Muscle of arm (tissue), 14 donors: Measurements from ENCODE around the gene NLRP13. TPM values are rescaled to one million over a fixed set of nuclear protein-coding genes. Genes with fewer than 3 reads are reported as not detected.
"Not testable (repeated sequence)": the region's sequence is repeated elsewhere in the genome, so short reads cannot be mapped to it uniquely, and the experiment has no call there.

ENCODE experiments used
- DNase-seq: peaks from one replicate; pipeline ENCODE4 v3.0.0-alpha.2; 2013
- long read RNA-seq, 11 donors: transcript quantifications; one replicate each; lab custom pipeline, GENCODE V29; 2026
- polyA plus RNA-seq, 12 donors: library from polyadenylated mRNA; unstranded; fragments of 120-200 nt; gene quantifications; one replicate each; pipeline ENCODE4 v1.2.1, GENCODE V29; 2013; ENCODE audit not compliant: insufficient read length in 12 of 12

The NLRP13 gene, protein sequence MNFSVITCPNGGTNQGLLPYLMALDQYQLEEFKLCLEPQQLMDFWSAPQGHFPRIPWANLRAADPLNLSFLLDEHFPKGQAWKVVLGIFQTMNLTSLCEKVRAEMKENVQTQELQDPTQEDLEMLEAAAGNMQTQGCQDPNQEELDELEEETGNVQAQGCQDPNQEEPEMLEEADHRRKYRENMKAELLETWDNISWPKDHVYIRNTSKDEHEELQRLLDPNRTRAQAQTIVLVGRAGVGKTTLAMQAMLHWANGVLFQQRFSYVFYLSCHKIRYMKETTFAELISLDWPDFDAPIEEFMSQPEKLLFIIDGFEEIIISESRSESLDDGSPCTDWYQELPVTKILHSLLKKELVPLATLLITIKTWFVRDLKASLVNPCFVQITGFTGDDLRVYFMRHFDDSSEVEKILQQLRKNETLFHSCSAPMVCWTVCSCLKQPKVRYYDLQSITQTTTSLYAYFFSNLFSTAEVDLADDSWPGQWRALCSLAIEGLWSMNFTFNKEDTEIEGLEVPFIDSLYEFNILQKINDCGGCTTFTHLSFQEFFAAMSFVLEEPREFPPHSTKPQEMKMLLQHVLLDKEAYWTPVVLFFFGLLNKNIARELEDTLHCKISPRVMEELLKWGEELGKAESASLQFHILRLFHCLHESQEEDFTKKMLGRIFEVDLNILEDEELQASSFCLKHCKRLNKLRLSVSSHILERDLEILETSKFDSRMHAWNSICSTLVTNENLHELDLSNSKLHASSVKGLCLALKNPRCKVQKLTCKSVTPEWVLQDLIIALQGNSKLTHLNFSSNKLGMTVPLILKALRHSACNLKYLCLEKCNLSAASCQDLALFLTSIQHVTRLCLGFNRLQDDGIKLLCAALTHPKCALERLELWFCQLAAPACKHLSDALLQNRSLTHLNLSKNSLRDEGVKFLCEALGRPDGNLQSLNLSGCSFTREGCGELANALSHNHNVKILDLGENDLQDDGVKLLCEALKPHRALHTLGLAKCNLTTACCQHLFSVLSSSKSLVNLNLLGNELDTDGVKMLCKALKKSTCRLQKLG
- not detected for polyA plus RNA-seq
- long read RNA-seq, donor 1: 0 reads
- long read RNA-seq, donor 2: 0 reads
- long read RNA-seq, donor 3: 0 reads
- long read RNA-seq, donor 4: 0 reads
- long read RNA-seq, donor 5: 0 reads
- long read RNA-seq, donor 6: 0 reads
- long read RNA-seq, donor 7: 0 reads
- long read RNA-seq, donor 8: 0 reads
- long read RNA-seq, donor 9: 0 reads
- long read RNA-seq, donor 10: 0 reads
- long read RNA-seq, donor 11: 0 reads

DNA sequence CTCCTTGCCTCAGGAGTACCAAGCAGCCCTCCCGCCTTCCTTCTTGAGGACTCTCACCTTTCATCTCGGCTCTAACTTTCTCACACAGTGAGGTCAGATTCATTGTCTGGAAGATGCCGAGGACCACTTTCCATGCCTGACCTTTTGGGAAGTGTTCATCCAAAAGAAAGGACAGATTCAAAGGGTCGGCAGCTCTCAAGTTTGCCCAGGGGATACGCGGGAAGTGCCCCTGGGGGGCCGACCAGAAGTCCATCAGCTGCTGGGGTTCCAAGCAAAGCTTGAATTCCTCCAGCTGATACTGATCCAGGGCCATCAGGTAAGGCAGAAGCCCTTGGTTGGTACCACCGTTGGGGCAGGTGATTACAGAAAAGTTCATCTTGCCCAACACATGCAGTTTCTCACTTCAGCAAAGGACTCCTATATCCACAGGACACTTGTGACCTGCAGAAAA, at the start of gene NLRP13:
TSS of gene NLRP13 (minus strand) at position 401 of the 451 bp plus-strand sequence. CDS start at position 376, 25 bp downstream.
- DNase-seq: no peak

DNA sequence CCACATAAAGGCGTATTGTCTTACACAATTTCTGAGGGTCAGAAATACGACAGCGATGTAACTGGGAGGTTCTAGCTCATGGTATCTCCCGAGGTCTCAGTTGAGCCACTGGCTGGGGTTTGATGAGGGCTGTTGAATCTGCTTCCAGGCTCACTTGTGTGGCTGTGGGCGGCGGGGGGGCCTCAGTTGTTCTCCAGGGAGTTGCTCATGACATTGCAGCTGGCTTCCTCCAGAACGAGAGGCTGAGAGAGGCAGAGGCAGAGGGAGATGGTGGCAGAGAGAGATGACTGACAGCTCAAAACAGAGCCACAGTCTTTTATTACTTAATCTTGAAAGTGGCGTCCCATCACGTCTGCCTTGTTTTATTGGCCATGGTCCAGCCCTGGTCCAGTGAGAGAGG, 48.3 kb upstream of the NLRP13 start:
- DNase-seq: no peak

DNA sequence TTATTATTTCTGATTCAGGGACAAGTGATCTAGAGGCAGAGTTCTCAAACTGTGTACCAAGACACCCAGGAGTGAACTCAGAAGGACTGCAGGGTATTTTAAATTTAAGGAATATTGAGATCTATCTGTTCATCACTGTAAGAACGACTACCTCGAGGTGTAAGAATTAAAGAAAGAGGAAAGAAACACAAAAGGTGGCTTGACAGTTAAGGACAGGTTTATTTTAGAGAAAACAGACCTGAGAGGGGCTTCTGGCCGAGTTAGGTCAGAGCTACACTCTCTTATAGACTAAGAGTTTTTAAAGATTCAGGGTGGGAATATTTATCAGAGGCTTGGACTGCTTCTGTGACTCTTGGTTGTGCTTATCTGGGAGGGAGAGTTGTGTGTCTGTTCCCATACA, 41.8 kb upstream of the NLRP13 start:
- DNase-seq: no peak

DNA sequence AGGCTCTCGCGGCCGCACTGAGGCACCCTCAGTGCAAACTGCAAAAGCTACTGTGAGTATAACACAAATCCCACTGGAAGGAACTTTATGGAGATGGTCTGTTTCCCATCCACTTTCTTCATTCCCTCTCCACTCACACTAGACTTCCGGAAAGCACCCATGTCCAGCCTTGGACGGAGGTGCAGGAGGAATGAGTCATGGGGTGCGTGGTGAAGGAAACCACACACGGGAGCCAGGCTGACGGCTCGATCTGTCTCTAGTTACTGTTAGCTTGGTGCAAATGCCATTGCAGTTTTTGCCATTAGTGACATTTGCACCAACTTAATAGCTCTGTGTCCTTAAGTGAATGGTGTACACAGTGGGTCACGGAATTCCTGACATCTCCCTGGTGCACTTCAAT, 30.1 kb upstream of the NLRP13 start:
- DNase-seq: no peak

DNA sequence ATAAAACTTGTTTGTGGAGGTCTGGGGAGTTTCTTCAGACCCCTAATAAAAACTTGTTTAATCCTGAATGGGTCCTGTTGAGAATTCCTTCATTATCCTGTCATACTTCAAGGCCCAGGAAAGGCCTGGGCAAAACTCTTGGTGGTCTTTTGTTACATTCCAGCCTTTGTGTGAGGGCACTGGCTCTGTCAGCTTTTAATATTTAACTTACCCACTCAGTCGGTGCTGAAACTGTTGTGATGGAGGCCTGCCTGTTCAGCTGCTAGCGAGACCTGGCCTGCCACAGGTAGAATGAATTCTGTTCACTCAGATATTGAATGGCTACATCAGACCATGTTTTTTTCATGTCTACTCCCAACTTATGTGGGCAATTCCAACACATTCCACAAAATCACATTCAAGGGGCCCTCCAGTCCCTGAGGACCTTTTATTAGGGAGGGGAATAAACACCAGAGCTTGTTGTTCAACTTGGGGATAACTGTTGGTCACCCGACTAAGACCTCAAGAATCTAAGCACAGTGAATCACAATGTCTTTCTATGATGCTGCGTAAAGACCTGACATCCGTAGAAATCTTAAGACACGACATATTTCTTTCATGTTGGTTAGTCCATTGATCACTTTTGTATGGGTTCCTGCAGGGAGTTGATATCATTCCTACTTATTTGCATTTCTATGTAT, 28.0 kb upstream of the NLRP13 start:
- DNase-seq: no peak

DNA sequence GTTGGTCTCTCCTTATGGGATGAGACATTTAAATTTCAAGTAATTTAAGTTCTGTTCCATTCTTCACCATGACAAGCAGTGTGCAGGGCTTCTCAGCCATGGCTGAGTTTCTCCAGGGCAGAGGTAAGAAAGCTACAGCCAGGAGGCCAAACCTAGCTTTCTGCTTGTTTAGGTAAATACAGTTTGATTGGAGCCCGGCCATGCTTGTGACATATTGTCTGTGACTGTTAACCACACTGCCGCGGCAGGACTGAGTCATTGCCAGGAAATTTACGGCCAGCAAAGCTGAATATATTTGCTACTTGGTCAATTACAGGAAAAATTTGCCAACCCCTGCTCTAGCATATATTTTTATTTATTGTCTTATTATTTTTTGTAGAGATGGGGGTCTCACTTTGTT, 26.2 kb upstream of the NLRP13 start:
- DNase-seq: no peak

DNA sequence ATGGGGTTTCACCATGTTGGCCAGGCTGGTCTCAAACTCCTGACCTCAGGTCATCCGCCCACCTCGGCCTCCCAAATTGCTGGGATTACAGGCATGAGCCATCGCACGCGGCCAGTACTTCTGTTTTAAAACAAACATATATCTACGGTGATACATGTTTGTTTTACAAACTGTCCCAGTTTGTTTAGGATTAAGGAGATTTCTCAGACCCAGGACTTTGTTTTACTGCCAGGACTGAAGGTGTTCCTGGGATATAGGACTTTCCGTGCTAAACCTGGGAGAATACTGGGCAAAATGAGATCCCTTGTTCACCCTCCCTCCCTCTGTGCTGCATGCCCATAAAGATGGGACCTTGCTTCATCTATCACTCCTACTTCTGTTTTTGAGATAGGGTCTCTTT, 24.3 kb upstream of the NLRP13 start:
- DNase-seq: no peak

DNA sequence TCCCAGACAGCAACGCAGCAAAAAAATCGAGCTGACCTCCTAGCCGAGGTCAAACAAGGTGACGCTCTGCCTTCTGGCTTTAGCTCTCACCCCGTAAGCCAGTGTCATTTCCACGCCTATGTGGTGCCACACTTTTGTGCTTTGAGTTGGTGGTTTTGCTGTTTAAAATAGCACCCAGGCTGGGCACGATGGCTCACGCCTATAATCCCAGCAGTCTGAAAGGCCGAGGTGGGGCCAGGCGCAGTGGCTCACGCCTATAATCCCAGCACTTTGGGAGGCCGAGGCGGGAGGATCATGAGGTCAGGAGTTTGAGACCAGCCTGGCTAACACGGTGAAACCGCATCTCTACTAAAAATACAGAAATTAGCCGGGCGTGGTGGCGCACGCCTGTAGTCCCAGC, 18.4 kb upstream of the NLRP13 start:
- DNase-seq: not testable (repeated sequence)

DNA sequence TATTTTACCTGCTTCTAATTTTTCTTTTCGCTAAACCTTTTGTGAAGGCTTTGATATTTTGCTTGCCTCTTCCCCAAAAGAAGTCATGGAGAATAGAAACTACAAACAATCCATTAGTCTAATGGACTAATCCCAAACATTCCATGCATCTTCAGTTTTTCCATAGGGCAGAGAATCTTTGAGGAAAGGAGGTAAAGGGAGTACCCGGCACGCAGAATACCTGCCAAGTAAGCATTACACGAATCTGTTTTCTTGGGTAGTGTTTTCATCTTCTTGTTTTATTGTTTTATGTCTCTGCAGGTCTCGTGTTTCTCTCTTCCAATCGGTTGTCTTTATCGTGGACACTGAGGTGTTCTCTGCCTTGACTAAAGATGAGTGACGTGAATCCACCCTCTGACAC, 15.4 kb upstream of the NLRP13 start, which contains the start of gene NLRP8:
TSS of gene NLRP8 (plus strand) at position 301 of the 400 bp plus-strand sequence.
- DNase-seq: no peak

DNA sequence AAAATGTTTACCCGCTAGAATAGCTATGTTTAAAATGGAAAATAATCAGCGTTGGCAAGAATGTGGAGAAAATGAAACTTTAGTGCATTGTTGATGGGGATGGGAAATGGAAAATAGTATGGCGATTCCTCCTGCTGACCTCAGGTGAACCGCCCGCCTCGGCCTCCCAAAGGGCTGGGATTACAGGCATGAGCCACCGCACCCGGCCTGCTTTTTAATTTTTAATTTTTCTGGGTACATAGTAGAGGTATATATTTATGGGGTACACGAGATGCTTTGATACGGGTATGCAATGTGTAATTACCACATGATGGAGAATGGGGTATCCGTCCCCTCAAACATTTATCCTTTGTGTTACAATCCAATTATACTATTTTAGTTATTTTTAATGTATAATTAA, 8.2 kb upstream of the NLRP13 start:
- no peak for DNase-seq

DNA sequence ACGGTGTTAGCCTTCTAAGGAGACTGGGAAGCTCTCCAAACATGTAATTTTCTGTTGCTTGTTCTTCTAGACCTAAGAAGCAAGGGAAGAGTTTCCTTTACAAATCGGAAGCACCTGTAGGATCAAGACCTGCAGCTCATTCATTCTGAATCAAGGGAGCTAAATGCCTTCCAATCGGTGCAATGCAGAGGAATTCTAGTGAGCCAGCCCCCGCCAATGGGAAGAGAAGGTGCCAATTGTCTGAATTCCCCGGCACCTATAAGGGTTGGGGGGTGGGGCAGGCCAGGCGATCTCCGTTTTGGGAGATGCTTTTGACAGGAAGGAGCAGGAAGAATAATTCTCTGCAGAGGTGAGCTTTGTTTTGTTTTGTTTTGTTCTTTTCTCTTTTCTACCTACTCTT, 7.1 kb upstream of the NLRP13 start:
- no peak for DNase-seq

DNA sequence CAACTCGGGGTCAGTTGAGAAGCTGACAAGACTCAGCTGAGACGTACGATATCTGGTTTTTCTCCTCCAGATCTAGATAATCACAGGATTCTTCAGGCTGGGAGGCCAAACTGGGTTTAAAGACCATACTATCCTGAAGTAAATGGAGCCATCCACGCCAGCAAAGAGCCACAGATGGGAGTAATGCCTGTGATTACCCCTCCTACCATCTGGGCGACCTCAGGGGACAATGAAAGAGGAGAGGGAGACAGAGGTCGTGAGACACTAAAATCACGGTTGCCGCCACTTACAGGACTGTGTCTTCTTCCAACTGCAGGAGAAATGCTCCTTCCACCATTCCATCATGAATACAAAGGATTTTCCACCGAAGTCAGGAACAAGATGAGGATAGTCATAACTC, 3.1 kb upstream of the NLRP13 start:
- no peak for DNase-seq

DNA sequence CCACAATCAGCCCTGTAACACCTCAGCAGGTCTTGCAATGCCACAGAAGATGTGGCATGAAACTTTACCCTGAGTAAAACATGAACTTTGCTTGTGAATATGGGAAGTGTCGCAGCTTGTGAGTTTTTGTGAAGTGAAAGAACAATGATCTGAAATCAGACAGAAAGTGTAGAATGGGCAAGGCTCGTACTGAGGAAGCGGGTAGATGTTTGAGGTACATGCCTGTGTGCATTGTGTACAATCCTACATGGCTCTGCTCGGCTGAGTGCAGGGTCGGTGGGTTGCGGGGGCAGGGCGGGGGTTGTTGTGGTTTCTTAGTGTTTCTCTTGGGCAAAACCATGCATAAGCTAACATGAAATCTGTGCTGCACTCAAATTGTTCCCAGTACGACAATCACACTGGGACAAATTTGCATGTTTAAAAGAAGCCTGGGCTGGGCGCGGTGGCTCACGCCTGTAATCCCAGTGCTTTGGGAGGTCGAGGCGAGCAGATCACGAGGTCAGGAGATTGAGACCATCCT, 1.1 kb downstream of the NLRP13 start:
- no peak for DNase-seq

DNA sequence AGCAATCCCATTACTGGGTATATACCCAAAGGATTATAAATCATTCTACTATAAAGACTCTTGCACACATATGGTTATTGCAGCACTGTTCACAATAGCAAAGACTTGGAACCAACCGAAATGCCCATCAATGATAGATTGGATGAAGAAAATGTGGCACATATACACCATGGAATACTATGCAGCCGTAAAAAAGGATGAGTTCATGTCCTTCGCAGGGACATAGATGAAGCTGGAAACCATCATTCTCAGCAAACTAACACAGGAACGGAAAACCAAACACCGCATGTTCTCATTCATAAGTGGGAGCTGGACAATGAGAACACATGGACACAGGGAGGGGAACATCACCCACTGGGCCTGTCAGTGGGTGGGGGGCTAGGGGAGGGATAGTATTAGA, 2.9 kb downstream of the NLRP13 start:
- DNase-seq: not testable (repeated sequence)

DNA sequence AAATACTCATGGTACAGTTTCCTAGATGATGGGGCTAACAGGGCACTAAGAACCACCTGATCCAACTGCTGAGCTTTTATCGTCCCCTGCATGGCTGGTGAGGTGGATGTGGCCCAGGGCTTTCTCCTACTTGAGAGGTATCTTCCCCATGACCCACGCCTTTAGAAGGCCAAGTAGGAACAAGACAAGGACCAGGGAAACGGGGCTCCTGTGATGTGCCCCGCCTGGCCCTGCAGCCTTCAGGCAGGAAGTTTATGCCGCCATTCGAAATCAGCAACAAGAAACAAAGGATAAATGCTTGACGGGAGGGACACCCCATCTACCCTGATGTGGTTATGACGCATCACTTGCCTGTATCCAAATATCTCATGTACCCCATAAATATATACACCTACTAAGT, 4.1 kb downstream of the NLRP13 start:
- DNase-seq: no peak

DNA sequence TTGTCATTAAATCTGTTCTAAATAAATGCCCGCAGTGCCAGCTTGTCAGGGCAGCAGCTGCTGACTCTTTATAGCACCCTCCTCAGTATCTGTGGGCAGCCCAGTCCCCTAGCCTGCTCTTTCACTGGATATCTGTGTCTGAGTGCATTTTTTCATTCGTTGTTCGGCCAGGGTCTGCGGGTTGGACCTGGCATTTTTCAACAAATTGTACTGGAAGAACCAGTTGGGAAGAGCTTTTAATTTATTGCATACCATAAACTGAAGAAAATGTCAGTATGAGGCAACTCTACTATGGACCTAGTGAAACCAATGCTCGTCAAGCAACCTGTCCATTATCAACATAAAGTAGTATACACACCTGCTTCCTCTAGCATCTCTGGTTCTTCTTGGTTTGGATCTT, 8.6 kb downstream of the NLRP13 start:
- no peak for DNase-seq

DNA sequence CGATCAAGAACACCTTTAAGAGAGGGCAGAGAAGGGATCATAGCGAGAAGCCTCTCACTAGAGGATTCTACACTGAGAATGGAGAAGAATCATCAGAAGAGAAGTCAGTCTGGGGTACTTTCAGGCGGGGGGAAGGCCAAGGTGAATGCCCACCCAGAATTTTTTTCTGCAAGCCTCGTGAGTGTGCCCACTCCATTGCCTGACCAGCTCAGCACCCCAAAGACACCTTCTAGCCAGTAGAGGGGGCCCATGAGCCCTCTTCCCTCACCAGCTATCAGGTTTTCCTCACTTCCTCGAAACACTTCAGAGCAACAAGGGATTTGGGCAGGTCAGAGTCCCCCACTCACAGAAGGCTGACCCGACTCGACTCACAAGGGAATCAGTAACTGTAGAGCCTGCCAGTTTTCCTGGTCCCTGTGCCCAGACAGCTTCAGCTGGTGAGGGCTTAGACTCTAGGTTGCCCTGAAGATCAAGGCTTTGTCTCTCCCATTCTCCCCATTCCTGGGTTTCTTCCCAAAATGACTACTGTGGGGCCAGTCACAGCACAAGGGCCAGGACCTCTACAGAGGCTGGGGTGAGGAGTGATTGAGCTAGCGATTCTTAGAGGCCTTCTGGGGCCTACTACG, 18.4 kb downstream of the NLRP13 start:
- DNase-seq: no peak

DNA sequence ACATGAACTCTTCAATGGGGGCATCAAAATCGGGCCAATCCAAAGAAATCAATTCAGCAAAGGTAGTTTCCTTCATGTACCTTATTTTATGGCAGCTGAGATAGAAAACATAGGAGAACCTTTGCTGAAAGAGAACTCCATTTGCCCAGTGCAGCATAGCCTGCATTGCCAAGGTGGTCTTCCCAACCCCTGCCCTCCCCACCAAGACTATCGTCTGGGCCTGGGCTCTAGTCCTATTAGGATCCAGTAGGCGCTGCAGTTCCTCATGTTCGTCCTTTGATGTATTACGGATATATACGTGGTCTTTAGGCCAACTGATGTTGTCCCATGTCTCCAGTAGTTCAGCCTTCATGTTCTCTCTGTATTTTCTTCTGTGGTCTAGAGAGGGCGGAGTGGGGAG, 19.2 kb downstream of the NLRP13 start:
- DNase-seq: no peak

DNA sequence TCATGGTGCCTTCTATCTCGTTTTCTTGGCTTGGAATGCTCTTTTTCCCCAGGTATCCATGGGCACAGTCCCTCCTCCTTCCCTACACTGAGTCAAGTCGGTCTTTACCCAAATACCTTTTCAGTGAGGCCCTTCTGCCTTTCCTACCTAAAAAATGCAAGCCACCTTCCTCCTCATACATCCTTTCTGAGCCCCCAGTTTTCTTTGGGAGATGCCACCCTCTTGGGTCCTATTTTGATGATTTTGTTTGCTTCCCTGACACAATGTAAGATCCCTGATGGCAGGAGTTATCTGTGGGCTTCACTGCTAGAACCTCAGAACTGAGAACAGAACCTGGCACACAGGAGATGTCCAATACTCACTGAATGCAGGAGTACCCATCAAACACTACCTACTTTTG, 22.3 kb downstream of the NLRP13 start:
- DNase-seq: no peak

DNA sequence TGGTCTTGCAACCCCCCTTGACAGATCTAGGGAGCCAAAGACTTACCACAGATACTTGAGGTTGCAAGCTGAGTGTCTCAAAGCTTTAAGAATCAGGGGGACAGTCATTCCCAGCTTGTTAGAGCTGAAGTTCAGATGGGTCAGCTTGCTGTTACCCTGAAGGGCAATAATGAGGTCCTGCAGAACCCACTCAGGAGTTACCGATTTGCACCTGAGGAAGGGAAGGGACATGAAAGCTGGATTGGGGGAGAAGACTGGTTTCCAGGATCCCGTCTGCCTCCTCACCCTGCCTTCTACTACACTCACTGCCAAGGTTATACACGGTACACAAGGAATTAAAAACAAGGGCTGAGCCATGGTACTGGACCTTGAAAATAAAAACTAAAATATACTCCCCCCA, 24.4 kb downstream of the NLRP13 start:
- DNase-seq: no peak

DNA sequence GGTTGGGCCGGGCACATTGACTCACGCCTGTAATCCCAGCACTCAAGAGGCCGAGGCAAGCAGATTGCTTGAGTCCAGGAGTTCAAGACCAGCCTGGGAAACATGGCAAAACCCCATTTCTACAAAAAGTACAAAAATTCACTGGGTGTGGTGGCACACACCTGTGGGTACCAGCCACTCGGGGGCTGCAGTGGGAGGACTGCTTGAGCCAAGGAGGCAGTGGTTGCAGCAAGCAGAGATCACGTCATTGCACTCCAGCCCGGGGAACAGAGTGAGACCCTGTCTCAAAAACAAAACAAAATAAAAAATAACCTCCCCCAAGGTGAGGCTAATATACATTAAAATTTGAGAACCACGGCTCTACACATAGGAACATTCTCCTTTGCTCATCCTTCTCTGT, 24.9 kb downstream of the NLRP13 start:
- no peak for DNase-seq
